Measurements from ENCODE around the gene RAVER1. TPM values are rescaled to one million over a fixed set of nuclear protein-coding genes. Genes with fewer than 3 reads are reported as not detected.
"Not testable (repeated sequence)": the region's sequence is repeated elsewhere in the genome, so short reads cannot be mapped to it uniquely, and the experiment has no call there.

Gene RAVER1
- 3.7 TPM for total RNA-seq

GRCh38 chr19:10332965-10333757, at the start of gene RAVER1:
RAVER1 (minus strand) TSS chr19:10333529; CDS start chr19:10333507, 22 bp downstream.
- Histone ChIP-seq H3K36me3 (ENCODE audit: control insufficient read depth in 3 of 3, insufficient read depth in 3 of 3, low read length in 3 of 3) (peaks cover 15 to 22% (median 19%) of the 10 kb centered on the region in 3 donors), H3K9ac (ENCODE audit: low read depth in 1 of 3, low read length in 3 of 3) (peak within 1 kb of the TSS; percentile 89 to 93 (median 91)), H3K27me3 (ENCODE audit: control insufficient read depth in 3 of 3, insufficient read depth in 3 of 3, low read length in 3 of 3) (no peaks in the 10 kb centered on the region), H3K27ac (ENCODE audit: low read depth, low read length) (peak within 1 kb of the TSS; percentile 93), H3K4me1 (ENCODE audit: control insufficient read depth in 3 of 3, insufficient read depth in 3 of 3, low read length in 3 of 3) (peaks cover 21 to 34% (median 24%) of the 10 kb centered on the region in 3 donors), H3K9me3 (ENCODE audit: control insufficient read depth in 3 of 3, low read length in 3 of 3) (no peaks in the 10 kb centered on the region), H3K4me3 (ENCODE audit: low read length in 3 of 3) (peak within 1 kb of the TSS; percentile 83 to 96 (median 95))

- not testable (repeated sequence) for H3K9me3 ChIP-seq (ENCODE audit: control insufficient read depth in 3 of 3, low read length in 3 of 3); H3K27me3 ChIP-seq (ENCODE audit: control insufficient read depth in 3 of 3, insufficient read depth in 3 of 3, low read length in 3 of 3); H3K4me3 ChIP-seq (ENCODE audit: low read length in 3 of 3); H3K36me3 ChIP-seq (ENCODE audit: control insufficient read depth in 3 of 3, insufficient read depth in 3 of 3, low read length in 3 of 3); H3K9ac ChIP-seq (ENCODE audit: low read depth in 1 of 3, low read length in 3 of 3); H3K27ac ChIP-seq (ENCODE audit: low read depth, low read length)
- peaks cover 10 to 13% (median 12%) of the 10 kb centered on the region in 3 donors for H3K4me1 ChIP-seq (ENCODE audit: control insufficient read depth in 3 of 3, insufficient read depth in 3 of 3, low read length in 3 of 3)
Observed at GRCh38 chr19:10383223-10383499, 49.8 kb upstream of the RAVER1 start.

- Histone ChIP-seq H3K36me3 (ENCODE audit: control insufficient read depth in 3 of 3, insufficient read depth in 3 of 3, low read length in 3 of 3) (peaks cover 6 to 11% (median 10%) of the 10 kb centered on the region in 3 donors), H3K9ac (ENCODE audit: low read depth in 1 of 3, low read length in 3 of 3) (peak within 1 kb of the TSS; percentile 82 to 95 (median 86)), H3K9me3 (ENCODE audit: control insufficient read depth in 3 of 3, low read length in 3 of 3) (no peaks in the 10 kb centered on the region), H3K4me3 (ENCODE audit: low read length in 3 of 3) (peak within 1 kb of the TSS; percentile 83 to 98 (median 94)), H3K27me3 (ENCODE audit: control insufficient read depth in 3 of 3, insufficient read depth in 3 of 3, low read length in 3 of 3) (no peaks in the 10 kb centered on the region), H3K27ac (ENCODE audit: low read depth, low read length) (peak within 1 kb of the TSS; percentile 57), H3K4me1 (ENCODE audit: control insufficient read depth in 3 of 3, insufficient read depth in 3 of 3, low read length in 3 of 3) (peaks cover 10 to 13% (median 12%) of the 10 kb centered on the region in 3 donors)
Observed at GRCh38 chr19:10380313-10381102, 47.2 kb upstream of the RAVER1 start, which contains the start of gene TYK2. TYK2 (minus strand) TSS chr19:10380572; CDS start chr19:10378406, 2,166 bp downstream.

GRCh38 chr19:10379880-10380312, 46.6 kb upstream of the RAVER1 start:
- Histone ChIP-seq H3K27me3 (ENCODE audit: control insufficient read depth in 3 of 3, insufficient read depth in 3 of 3, low read length in 3 of 3) (no peaks in the 10 kb centered on the region), H3K4me1 (ENCODE audit: control insufficient read depth in 3 of 3, insufficient read depth in 3 of 3, low read length in 3 of 3) (peaks cover 10 to 13% (median 12%) of the 10 kb centered on the region in 3 donors), H3K9ac (ENCODE audit: low read depth in 1 of 3, low read length in 3 of 3) (peak overlapping the region; percentile 82 to 95 (median 86)), H3K4me3 (ENCODE audit: low read length in 3 of 3) (peak overlapping the region; percentile 83 to 98 (median 90)), H3K9me3 (ENCODE audit: control insufficient read depth in 3 of 3, low read length in 3 of 3) (no peaks in the 10 kb centered on the region), H3K36me3 (ENCODE audit: control insufficient read depth in 3 of 3, insufficient read depth in 3 of 3, low read length in 3 of 3) (peaks cover 7 to 13% (median 11%) of the 10 kb centered on the region in 3 donors), H3K27ac (ENCODE audit: low read depth, low read length) (peak overlapping the region; percentile 57)

GRCh38 chr19:10378124-10378523, 44.8 kb upstream of the RAVER1 start:
- H3K4me1 ChIP-seq (ENCODE audit: control insufficient read depth in 3 of 3, insufficient read depth in 3 of 3, low read length in 3 of 3) = peaks cover 10 to 13% (median 12%) of the 10 kb centered on the region in 3 donors
- H3K27me3 ChIP-seq (ENCODE audit: control insufficient read depth in 3 of 3, insufficient read depth in 3 of 3, low read length in 3 of 3) = no peaks in the 10 kb centered on the region

GRCh38 chr19:10377140-10377640, 43.9 kb upstream of the RAVER1 start:
- Histone ChIP-seq H3K4me1 (ENCODE audit: control insufficient read depth in 3 of 3, insufficient read depth in 3 of 3, low read length in 3 of 3) (peaks cover 10 to 13% (median 12%) of the 10 kb centered on the region in 3 donors), H3K36me3 (ENCODE audit: control insufficient read depth in 3 of 3, insufficient read depth in 3 of 3, low read length in 3 of 3) (peaks cover 11 to 16% (median 13%) of the 10 kb centered on the region in 3 donors)
- not testable (repeated sequence) for H3K9me3 ChIP-seq (ENCODE audit: control insufficient read depth in 3 of 3, low read length in 3 of 3); H3K4me3 ChIP-seq (ENCODE audit: low read length in 3 of 3); H3K27me3 ChIP-seq (ENCODE audit: control insufficient read depth in 3 of 3, insufficient read depth in 3 of 3, low read length in 3 of 3); H3K9ac ChIP-seq (ENCODE audit: low read depth in 1 of 3, low read length in 3 of 3); H3K27ac ChIP-seq (ENCODE audit: low read depth, low read length)

More at GRCh38 chr19:10378124-10378523, 44.8 kb upstream of the RAVER1 start:
- no peak overlapping the region for H3K4me3 ChIP-seq (ENCODE audit: low read length in 3 of 3)
- H3K9me3 ChIP-seq (ENCODE audit: control insufficient read depth in 3 of 3, low read length in 3 of 3) = no peaks in the 10 kb centered on the region
- H3K9ac ChIP-seq (ENCODE audit: low read depth in 1 of 3, low read length in 3 of 3) = no peak overlapping the region
- H3K27ac ChIP-seq (ENCODE audit: low read depth, low read length) = no peak overlapping the region
- peaks cover 10 to 16% (median 11%) of the 10 kb centered on the region in 3 donors for H3K36me3 ChIP-seq (ENCODE audit: control insufficient read depth in 3 of 3, insufficient read depth in 3 of 3, low read length in 3 of 3)

- H3K4me3 ChIP-seq (ENCODE audit: low read length in 3 of 3) = no peak overlapping the region
- no peak overlapping the region for H3K9ac ChIP-seq (ENCODE audit: low read depth in 1 of 3, low read length in 3 of 3)
- H3K27ac ChIP-seq (ENCODE audit: low read depth, low read length) = no peak overlapping the region
- H3K27me3 ChIP-seq (ENCODE audit: control insufficient read depth in 3 of 3, insufficient read depth in 3 of 3, low read length in 3 of 3) = no peaks in the 10 kb centered on the region
- H3K36me3 ChIP-seq (ENCODE audit: control insufficient read depth in 3 of 3, insufficient read depth in 3 of 3, low read length in 3 of 3) = peaks cover 13 to 17% (median 13%) of the 10 kb centered on the region in 3 donors
- peaks cover 4 to 6% (median 6%) of the 10 kb centered on the region in 3 donors for H3K4me1 ChIP-seq (ENCODE audit: control insufficient read depth in 3 of 3, insufficient read depth in 3 of 3, low read length in 3 of 3)
- H3K9me3 ChIP-seq (ENCODE audit: control insufficient read depth in 3 of 3, low read length in 3 of 3) = no peaks in the 10 kb centered on the region
Observed at GRCh38 chr19:10374931-10375330, 41.6 kb upstream of the RAVER1 start.

GRCh38 chr19:10372690-10373089, 39.4 kb upstream of the RAVER1 start:
- Histone ChIP-seq H3K27ac (ENCODE audit: low read depth, low read length) (no peak overlapping the region), H3K4me3 (ENCODE audit: low read length in 3 of 3) (no peak overlapping the region), H3K9me3 (ENCODE audit: control insufficient read depth in 3 of 3, low read length in 3 of 3) (no peaks in the 10 kb centered on the region), H3K4me1 (ENCODE audit: control insufficient read depth in 3 of 3, insufficient read depth in 3 of 3, low read length in 3 of 3) (no peaks in the 10 kb centered on the region), H3K27me3 (ENCODE audit: control insufficient read depth in 3 of 3, insufficient read depth in 3 of 3, low read length in 3 of 3) (no peaks in the 10 kb centered on the region), H3K36me3 (ENCODE audit: control insufficient read depth in 3 of 3, insufficient read depth in 3 of 3, low read length in 3 of 3) (peaks cover 20 to 23% (median 21%) of the 10 kb centered on the region in 3 donors), H3K9ac (ENCODE audit: low read depth in 1 of 3, low read length in 3 of 3) (no peak overlapping the region)

- no peaks in the 10 kb centered on the region for H3K9me3 ChIP-seq (ENCODE audit: control insufficient read depth in 3 of 3, low read length in 3 of 3)
- H3K27ac ChIP-seq (ENCODE audit: low read depth, low read length) = no peak overlapping the region
- no peaks in the 10 kb centered on the region for H3K4me1 ChIP-seq (ENCODE audit: control insufficient read depth in 3 of 3, insufficient read depth in 3 of 3, low read length in 3 of 3)
- no peaks in the 10 kb centered on the region for H3K27me3 ChIP-seq (ENCODE audit: control insufficient read depth in 3 of 3, insufficient read depth in 3 of 3, low read length in 3 of 3)
- no peak overlapping the region for H3K9ac ChIP-seq (ENCODE audit: low read depth in 1 of 3, low read length in 3 of 3)
- H3K4me3 ChIP-seq (ENCODE audit: low read length in 3 of 3) = no peak overlapping the region
- peaks cover 42 to 54% (median 44%) of the 10 kb centered on the region in 3 donors for H3K36me3 ChIP-seq (ENCODE audit: control insufficient read depth in 3 of 3, insufficient read depth in 3 of 3, low read length in 3 of 3)
Observed at GRCh38 chr19:10368101-10368803, 34.9 kb upstream of the RAVER1 start.

All from skeletal muscle tissue (tissue), 4 donors.